T-helper 17 cell (primary cell): ENCODE data around the gene BTN3A1. TPM values are rescaled to one million over a fixed set of nuclear protein-coding genes. Genes with fewer than 3 reads are reported as not detected.

Experiments
- ATAC-seq: fragments of 150-1000 bp; cut with Tn5 transposase; 2 replicates; pipeline ENCODE4 v1.10.0; 2021; ENCODE audit warnings: mild to moderate bottlenecking, moderate library complexity
- DNase-seq, 3 donors: peaks; one replicate each; pipeline versions ENCODE4 v3.0.0 to v3.0.0-alpha.2; 2020 to 2021
- H3K9me3 ChIP-seq: one replicate; pipeline ENCODE4 v1.7.0; 2013; ENCODE audit warnings: low read length, mild to moderate bottlenecking; ENCODE audit not compliant: control insufficient read depth, poor library complexity, severe bottlenecking
- H3K27ac Mint-ChIP-seq: one replicate; pipeline ENCODE4 v1.8.0; 2022; ENCODE audit warnings: mild to moderate bottlenecking, moderate library complexity, mixed read lengths
- H3K27me3 Mint-ChIP-seq: one replicate; pipeline ENCODE4 v1.8.0; 2022; ENCODE audit warnings: mixed read lengths
- H3K36me3 Mint-ChIP-seq: one replicate; pipeline ENCODE4 v1.8.0; 2022; ENCODE audit warnings: low read depth, mixed read lengths
- H3K4me1 Mint-ChIP-seq: one replicate; pipeline ENCODE4 v1.8.0; 2022; ENCODE audit warnings: mild to moderate bottlenecking, mixed read lengths
- H3K4me3 Mint-ChIP-seq: one replicate; pipeline ENCODE4 v1.8.0; 2022; ENCODE audit warnings: mild to moderate bottlenecking, moderate library complexity, mixed read lengths
- total RNA-seq, 4 donors: library from RNA in 2 of 4; stranded (reverse) in 2 of 4; gene quantifications; one replicate each; pipeline ENCODE4 v1.2.3 and lab custom pipeline; 2022 to 2026

The BTN3A1 gene
- total RNA-seq, 2 donors from 2014 or later = 169 to 205 TPM

GRCh38 chr6:26385734-26386125 lies 16.3 kb upstream of the BTN3A1 start:
- no peaks in the 10 kb centered on the region for H3K9me3 ChIP-seq
- H3K4me1 Mint-ChIP-seq = peaks cover 16% of the 10 kb centered on the region
- no peaks in the 10 kb centered on the region for H3K27me3 Mint-ChIP-seq
- no peak for ATAC-seq
- DNase-seq = no peak
- H3K27ac Mint-ChIP-seq = no peak overlapping the region
- no peak overlapping the region for H3K4me3 Mint-ChIP-seq
- peaks cover 15% of the 10 kb centered on the region for H3K36me3 Mint-ChIP-seq

GRCh38 chr6:26387565-26387964 lies 14.5 kb upstream of the BTN3A1 start:
- Mint-ChIP-seq H3K27ac (no peak overlapping the region), H3K27me3 (no peaks in the 10 kb centered on the region), H3K36me3 (peaks cover 16% of the 10 kb centered on the region), H3K4me1 (peaks cover 13% of the 10 kb centered on the region), H3K4me3 (no peak overlapping the region)
- H3K9me3 ChIP-seq = no peaks in the 10 kb centered on the region
- DNase-seq (no peak), ATAC-seq (no peak)

- no peak overlapping the region for H3K4me3 Mint-ChIP-seq
- peaks cover 16% of the 10 kb centered on the region for H3K36me3 Mint-ChIP-seq
- H3K27ac Mint-ChIP-seq = no peak overlapping the region
Measured at GRCh38 chr6:26388014-26388413, 14.1 kb upstream of the BTN3A1 start.

GRCh38 chr6:26388441-26388840 lies 13.6 kb upstream of the BTN3A1 start:
- no peaks in the 10 kb centered on the region for H3K9me3 ChIP-seq
- no peak for ATAC-seq
- Mint-ChIP-seq H3K27ac (no peak overlapping the region), H3K4me3 (no peak overlapping the region), H3K27me3 (no peaks in the 10 kb centered on the region), H3K4me1 (peaks cover 12% of the 10 kb centered on the region), H3K36me3 (peaks cover 16% of the 10 kb centered on the region)
- no peak for DNase-seq

More at GRCh38 chr6:26388014-26388413, 14.1 kb upstream of the BTN3A1 start:
- DNase-seq (no peak), ATAC-seq (no peak)
- H3K9me3 ChIP-seq = no peaks in the 10 kb centered on the region
- Mint-ChIP-seq H3K27me3 (no peaks in the 10 kb centered on the region), H3K4me1 (peaks cover 12% of the 10 kb centered on the region)

GRCh38 chr6:26389349-26389894 lies 12.7 kb upstream of the BTN3A1 start:
- peaks cover 16% of the 10 kb centered on the region for H3K36me3 Mint-ChIP-seq
- H3K27me3 Mint-ChIP-seq = no peaks in the 10 kb centered on the region
- H3K4me1 Mint-ChIP-seq = peaks cover 9% of the 10 kb centered on the region
- DNase-seq (no peak), ATAC-seq (no peak)
- H3K9me3 ChIP-seq = no peaks in the 10 kb centered on the region
- H3K4me3 Mint-ChIP-seq = no peak overlapping the region
- no peak overlapping the region for H3K27ac Mint-ChIP-seq

GRCh38 chr6:26390531-26390930 lies 11.5 kb upstream of the BTN3A1 start:
- H3K4me1 Mint-ChIP-seq = peaks cover 10% of the 10 kb centered on the region

GRCh38 chr6:26392932-26393636 lies 9.0 kb upstream of the BTN3A1 start:
- no peak for DNase-seq
- no peaks in the 10 kb centered on the region for H3K9me3 ChIP-seq
- Mint-ChIP-seq H3K4me1 (peaks cover 17% of the 10 kb centered on the region), H3K27me3 (no peaks in the 10 kb centered on the region), H3K27ac (no peak overlapping the region), H3K4me3 (peak overlapping the region; percentile 10), H3K36me3 (peaks cover 16% of the 10 kb centered on the region)
- ATAC-seq = no peak

More at GRCh38 chr6:26390531-26390930, 11.5 kb upstream of the BTN3A1 start:
- ATAC-seq (no peak), DNase-seq (no peak)
- H3K27ac Mint-ChIP-seq = no peak overlapping the region
- H3K9me3 ChIP-seq = no peaks in the 10 kb centered on the region
- no peaks in the 10 kb centered on the region for H3K27me3 Mint-ChIP-seq
- peaks cover 16% of the 10 kb centered on the region for H3K36me3 Mint-ChIP-seq
- no peak overlapping the region for H3K4me3 Mint-ChIP-seq

GRCh38 chr6:26394289-26394688 lies 7.8 kb upstream of the BTN3A1 start:
- H3K27me3 Mint-ChIP-seq = no peaks in the 10 kb centered on the region
- peaks cover 12% of the 10 kb centered on the region for H3K36me3 Mint-ChIP-seq
- ATAC-seq (no peak), DNase-seq (no peak)
- H3K9me3 ChIP-seq = no peaks in the 10 kb centered on the region
- no peak overlapping the region for H3K27ac Mint-ChIP-seq
- H3K4me1 Mint-ChIP-seq = peaks cover 15% of the 10 kb centered on the region
- no peak overlapping the region for H3K4me3 Mint-ChIP-seq

GRCh38 chr6:26398555-26398954 lies 3.5 kb upstream of the BTN3A1 start:
- no peak for ATAC-seq
- peaks cover 7% of the 10 kb centered on the region for H3K36me3 Mint-ChIP-seq
- H3K9me3 ChIP-seq = no peaks in the 10 kb centered on the region

GRCh38 chr6:26400626-26401025 lies 1.4 kb upstream of the BTN3A1 start:
- H3K27me3 Mint-ChIP-seq = no peaks in the 10 kb centered on the region
- peak overlapping the region; percentile 100 for H3K27ac Mint-ChIP-seq
- ATAC-seq (no peak), DNase-seq (no peak)
- peaks cover 8% of the 10 kb centered on the region for H3K36me3 Mint-ChIP-seq
- H3K4me3 Mint-ChIP-seq = peak overlapping the region; percentile 100
- H3K9me3 ChIP-seq = no peaks in the 10 kb centered on the region
- peaks cover 51% of the 10 kb centered on the region for H3K4me1 Mint-ChIP-seq

More at GRCh38 chr6:26398555-26398954, 3.5 kb upstream of the BTN3A1 start:
- H3K4me3 Mint-ChIP-seq = no peak overlapping the region
- no peaks in the 10 kb centered on the region for H3K27me3 Mint-ChIP-seq
- H3K4me1 Mint-ChIP-seq = peaks cover 33% of the 10 kb centered on the region
- no peak overlapping the region for H3K27ac Mint-ChIP-seq
- no peak for DNase-seq

- peaks cover 51% of the 10 kb centered on the region for H3K4me1 Mint-ChIP-seq
- ATAC-seq (peak; percentile 43), DNase-seq (no peak)
- peak overlapping the region; percentile 100 for H3K27ac Mint-ChIP-seq
- H3K9me3 ChIP-seq = no peaks in the 10 kb centered on the region
- H3K27me3 Mint-ChIP-seq = no peaks in the 10 kb centered on the region
- H3K4me3 Mint-ChIP-seq = peak overlapping the region; percentile 100
- peaks cover 10% of the 10 kb centered on the region for H3K36me3 Mint-ChIP-seq
Measured at GRCh38 chr6:26401389-26401986, 587 bp upstream of the BTN3A1 start.

GRCh38 chr6:26403893-26404292 lies 1.8 kb downstream of the BTN3A1 start:
- Mint-ChIP-seq H3K4me1 (peaks cover 63% of the 10 kb centered on the region), H3K27me3 (no peaks in the 10 kb centered on the region), H3K36me3 (peaks cover 10% of the 10 kb centered on the region), H3K27ac (peak overlapping the region; percentile 16), H3K4me3 (peak overlapping the region; percentile 100)
- DNase-seq = no peak
- no peaks in the 10 kb centered on the region for H3K9me3 ChIP-seq
- no peak for ATAC-seq

- no peaks in the 10 kb centered on the region for H3K9me3 ChIP-seq
- Mint-ChIP-seq H3K4me3 (peak overlapping the region; percentile 100), H3K36me3 (peaks cover 10% of the 10 kb centered on the region), H3K27ac (peak overlapping the region; percentile 16), H3K4me1 (peaks cover 63% of the 10 kb centered on the region), H3K27me3 (no peaks in the 10 kb centered on the region)
- DNase-seq (no peak), ATAC-seq (no peak)
Measured at GRCh38 chr6:26404546-26404945, 2.5 kb downstream of the BTN3A1 start.
